Right ventricle myocardium inferior (tissue), 1 donor: ENCODE results near the gene TOP1. TPM values are rescaled to one million over a fixed set of nuclear protein-coding genes. Genes with fewer than 3 reads are reported as not detected.

Experiments
- ATAC-seq: fragments of 200-7000 bp; cut with Tn5 transposase; one replicate; pipeline ENCODE4 v1.9.1; 2020; ENCODE audit warnings: mild to moderate bottlenecking, moderate library complexity
- DNase-seq: peaks from one replicate; pipeline ENCODE4 v3.0.0; 2021; ENCODE audit errors: missing footprints
- intact Hi-C: fragments of 100-400 bp; cut with DNase I; formaldehyde crosslinking; loops from one replicate; pipeline ENCODE4 v1.11.0; 2022
- total RNA-seq: library from RNA; stranded (reverse); fragmentation: NEBNext Ultra II Directional; extraction: Animal tissue kit (Norgen Biotek cat#: 25700); gene quantifications from one replicate; pipeline ENCODE4 v1.2.1, GENCODE V29; 2021
- donor health status: DM: no; HTN: yes; CAD: no; lungs with severe emphysema.

Gene TOP1
- total RNA-seq, 1 donor from 2014 or later, result 23.9 TPM

DNA sequence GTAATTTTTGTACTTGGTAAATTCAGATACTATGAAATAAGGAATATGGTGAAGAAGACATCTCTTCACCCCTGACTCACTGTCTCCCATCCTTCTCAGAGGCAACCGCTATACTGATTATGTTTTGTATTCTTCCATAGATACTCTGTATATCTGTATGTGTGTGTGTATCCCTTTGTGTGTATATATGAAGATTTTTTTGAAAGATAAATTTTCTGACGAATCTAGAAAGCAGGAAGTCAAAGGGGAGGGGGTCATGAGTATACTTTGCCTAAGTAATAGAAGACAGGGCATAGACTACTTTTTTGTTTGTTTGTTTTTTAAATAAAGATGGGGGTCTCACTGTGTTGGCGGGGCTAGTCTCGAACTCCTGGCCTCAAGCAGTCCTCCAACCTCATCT, 48.2 kb downstream of the TOP1 start:
- DNase-seq, result no peak
- ATAC-seq, result no peak
- intact Hi-C loops, result loop anchor here (5.0 kb wide), 1 partner anchor 49 kb away; the partner anchor contains the start of gene TOP1

DNA sequence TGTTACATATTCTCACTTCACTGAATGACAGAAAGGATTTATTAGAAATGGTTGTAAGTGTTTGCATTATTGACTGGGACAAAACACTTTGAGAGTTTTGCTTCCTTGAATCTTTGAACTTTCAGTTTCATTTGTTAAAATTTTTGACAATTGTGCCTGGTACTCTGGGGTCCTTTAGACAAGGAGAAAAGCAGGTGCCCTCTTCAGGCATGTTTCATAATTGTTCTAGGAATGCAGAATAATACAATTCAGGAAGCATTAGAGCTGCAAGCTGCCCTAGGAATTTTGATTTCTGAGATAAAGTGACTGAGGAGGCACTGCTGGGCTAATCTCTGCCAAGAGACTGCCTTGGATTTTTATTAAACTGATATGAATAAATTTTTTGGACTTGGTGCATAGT, 49.7 kb downstream of the TOP1 start:
- intact Hi-C loops, result loop anchor here (2.0 to 5.0 kb wide), 2 partner anchors 51 to 88 kb away; partner anchors contain the start of gene TOP1
- ATAC-seq, result no peak
- DNase-seq, result no peak

DNA sequence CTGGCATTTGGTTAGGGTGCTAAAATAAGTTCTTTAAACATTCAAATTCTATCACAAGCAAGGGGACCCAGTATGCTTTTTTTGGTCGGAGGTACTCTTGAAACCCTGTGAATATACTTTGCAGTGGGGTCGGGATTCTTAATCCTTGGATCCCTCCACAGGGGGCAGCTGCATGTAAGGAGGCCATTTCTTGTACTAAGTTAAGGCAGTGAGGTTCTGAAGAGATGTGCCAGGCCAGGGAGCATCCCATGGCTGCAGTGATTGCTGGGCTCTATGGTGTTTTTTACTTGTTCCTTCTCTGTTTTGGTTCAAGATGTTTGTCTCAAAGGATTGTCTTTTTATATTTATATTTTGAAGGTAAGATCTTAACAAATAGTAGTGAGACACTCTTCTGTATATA, 50.4 kb downstream of the TOP1 start:
- intact Hi-C loops, result loop anchor here (2.0 to 5.0 kb wide), 2 partner anchors 52 to 88 kb away; partner anchors contain the start of gene TOP1
- no peak for DNase-seq
- ATAC-seq, result no peak

DNA sequence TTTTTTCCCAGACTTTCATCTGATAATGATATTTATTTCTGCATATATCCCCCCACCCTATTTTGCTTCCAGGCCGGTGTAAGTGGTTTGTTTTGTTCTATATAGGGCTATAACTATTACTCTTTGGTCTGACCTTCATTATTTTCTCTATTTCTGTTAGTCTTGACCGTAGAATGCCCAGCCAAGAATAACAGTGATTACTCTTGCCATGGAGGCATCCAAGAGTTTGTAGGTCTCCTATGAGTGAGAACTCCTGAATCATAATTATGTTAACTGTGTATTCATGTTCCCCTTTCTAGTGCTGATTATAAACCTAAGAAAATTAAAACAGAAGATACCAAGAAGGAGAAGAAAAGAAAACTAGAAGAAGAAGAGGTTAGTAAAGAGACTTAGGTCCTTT, 52.2 kb downstream of the TOP1 start:
- intact Hi-C loops, result no loop called here
- ATAC-seq (no peak), DNase-seq (no peak)

DNA sequence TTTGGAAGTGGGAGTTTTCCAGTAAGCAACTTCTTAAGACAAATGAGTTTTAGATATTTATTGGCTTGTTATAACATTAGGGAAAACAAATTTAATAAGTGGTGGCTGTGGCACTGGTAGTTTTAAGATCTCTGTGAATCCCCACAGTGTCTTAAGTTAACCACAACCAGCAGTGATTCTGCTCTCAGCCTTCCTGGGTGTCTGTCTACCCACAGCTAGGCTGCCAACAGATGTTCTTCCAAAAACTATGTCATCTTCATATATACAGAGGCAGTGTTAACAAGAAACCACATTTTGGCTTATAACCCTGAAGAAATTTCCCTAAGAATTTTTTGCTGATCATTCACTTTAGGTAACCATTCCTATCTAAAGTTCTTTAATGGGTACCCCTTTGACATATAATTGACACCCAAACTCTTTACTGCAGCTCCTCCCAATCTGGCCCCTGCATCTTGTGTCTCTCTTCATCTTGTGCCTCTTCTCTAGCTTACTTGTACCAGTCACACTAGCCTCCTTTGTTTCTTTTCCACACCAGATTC, 52.7 kb downstream of the TOP1 start:
- DNase-seq (no peak), ATAC-seq (no peak)
- intact Hi-C loops, result no loop called here

DNA sequence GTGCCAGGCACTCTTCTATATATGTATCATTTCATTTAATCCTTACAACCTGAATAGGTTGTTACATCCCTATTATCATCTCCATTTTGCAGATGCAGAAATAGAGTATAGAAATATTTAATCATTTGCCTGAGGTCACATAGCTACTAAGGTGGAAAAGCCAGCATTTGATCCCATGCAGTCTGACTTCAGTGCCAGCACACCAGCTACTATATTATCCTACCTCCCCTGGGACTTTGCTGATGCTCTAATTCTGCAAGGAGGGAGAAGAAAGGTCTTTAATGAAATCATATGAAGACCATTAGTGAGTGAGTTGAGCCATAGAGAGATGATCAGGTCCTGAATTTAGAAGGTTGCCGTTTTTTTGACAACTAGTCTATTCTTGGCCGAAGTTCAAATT, 53.7 kb downstream of the TOP1 start:
- DNase-seq (no peak), ATAC-seq (no peak)
- intact Hi-C loops, result no loop called here

DNA sequence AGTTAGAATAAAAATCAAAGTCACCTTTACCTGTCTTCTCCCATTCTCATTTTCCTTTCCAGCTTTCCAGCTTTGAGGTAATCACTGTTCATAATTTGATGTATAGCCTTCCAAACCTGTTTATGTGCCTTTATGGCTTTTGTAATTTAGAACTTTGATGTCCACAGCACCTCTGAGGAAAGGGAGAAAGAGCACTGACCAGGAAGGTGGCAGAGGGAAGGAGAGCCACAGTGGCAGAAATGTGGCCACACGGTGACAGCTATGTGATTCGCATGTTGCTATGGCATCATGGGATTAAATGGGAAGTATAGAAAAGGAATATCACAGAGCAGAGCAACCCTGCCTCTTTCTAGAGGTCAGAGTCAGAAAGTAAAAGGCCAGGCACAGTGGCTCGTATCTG, 57.0 kb downstream of the TOP1 start:
- intact Hi-C loops, result no loop called here

DNA sequence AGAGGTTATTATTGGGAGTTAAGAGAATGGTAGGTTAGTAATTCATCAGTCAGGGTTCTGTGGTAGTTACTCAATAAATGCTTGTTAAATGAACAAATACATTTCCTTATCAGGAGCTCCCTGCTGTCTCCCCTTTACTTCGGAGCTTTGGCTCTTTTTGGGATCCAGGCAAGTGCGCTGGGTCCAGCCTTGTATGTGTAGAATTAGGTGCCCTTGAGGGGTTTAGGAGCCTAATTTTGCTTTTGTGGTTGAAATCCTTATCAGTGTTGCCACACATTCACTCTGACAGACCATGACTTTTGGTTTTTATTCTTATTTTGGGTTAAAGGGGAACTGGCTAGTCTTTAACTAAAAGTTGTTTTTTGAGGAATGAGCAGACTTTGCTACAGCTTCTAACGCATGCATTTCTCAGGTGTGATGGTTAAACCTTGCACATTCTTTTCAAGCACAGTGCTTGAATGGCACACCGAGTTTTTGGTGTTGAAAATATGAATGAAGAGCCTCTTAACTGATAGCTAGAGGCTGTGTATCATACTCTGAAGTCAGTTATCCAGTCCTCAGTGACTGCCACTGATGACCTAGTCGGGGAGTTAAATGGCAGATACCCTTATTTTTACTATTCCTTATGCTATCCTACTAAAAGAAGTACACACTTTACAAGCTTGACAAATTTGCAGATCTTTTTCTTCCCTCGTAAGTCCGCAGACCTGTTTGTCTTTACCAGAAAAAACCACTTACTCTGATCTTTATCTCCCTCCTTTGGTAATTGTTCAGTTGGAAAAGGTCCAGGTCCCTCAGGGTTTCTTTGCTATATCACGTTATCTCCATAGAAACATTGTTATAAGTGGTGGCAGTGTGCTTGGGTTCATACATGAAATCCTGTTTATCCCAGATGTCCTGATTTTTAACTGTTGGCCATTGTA, 58.0 kb downstream of the TOP1 start:
- DNase-seq (no peak), ATAC-seq (no peak)
- intact Hi-C loops, result no loop called here

More for the DNA sequence above, 57.0 kb downstream of the TOP1 start:
- no peak for ATAC-seq
- DNase-seq, result no peak

DNA sequence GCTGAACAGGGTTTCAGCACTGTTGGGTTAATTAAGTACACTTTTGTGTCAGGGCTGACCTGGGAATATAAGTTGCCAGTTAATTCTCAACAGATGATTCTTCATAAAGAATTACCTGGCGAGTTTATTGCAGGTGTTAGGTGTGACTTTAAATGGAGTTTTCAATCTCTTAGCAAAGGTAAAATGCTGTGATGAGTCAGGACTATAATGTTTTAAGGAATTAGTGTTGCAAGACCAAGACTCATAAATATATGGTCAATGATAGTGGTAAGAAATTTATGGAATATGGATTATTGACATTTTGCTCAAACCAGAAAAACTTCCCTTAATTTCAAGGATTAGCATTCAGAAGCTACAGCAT, 58.7 kb downstream of the TOP1 start:
- ATAC-seq (no peak), DNase-seq (no peak)
- intact Hi-C loops, result no loop called here

DNA sequence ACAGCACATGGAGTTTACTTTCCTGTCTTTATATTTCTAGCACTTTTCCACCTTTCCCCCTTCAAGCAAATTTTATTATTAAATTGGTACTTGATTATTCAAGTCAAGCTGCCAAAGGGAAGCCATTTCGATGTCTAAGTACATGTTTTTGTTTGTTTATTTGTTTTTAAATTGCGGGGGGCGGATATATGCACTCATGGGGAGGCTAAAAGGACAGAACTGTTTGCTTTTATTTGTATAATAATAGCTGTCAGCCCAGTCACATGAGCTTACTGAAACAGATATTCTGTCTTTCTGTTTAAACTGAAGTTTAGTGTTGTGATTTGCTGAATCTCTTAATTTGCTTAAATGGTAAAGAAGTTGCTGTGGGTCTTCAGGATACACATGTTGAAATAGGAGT, 59.2 kb downstream of the TOP1 start:
- DNase-seq (no peak), ATAC-seq (no peak)
- intact Hi-C loops, result no loop called here

DNA sequence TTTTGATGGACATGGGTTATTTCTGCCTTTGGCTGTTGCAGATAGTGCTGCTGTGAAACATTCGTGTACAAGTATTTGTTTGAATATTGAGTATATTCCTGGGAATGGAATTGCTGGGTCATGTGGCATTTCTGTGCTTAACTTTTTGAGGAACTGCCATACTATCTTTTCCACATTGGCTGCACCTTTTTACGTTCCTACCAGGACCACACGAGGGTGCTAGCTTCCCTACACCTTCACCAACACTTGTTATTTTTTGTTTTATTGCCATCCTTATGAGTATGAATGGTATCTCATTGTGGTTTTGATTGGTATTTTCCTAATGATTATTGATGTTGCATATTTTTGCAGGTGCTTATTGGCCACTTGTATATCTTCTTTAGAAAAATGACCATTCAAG, 60.9 kb downstream of the TOP1 start:
- DNase-seq, result no peak
- intact Hi-C loops, result no loop called here
- ATAC-seq, result no peak

DNA sequence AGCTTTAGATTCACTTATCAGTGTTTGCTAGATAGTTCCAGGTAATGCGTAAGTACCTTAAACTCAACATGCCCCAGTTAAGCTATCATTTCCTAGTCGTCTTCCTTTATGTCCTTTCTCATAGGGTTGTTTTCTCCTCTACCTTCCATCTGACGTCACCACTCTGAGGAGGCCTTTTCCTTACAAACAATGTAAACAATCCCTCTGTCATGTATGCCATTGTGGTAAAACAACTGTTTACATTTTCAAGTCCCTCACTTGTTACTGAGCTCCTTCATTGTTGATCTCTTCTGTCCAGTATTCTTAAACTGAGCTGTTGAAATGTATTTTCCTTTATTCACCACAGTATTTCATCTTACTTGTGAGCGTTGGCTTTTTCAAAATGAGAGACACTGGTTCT, 63.3 kb downstream of the TOP1 start:
- ATAC-seq (no peak), DNase-seq (no peak)
- intact Hi-C loops, result no loop called here

DNA sequence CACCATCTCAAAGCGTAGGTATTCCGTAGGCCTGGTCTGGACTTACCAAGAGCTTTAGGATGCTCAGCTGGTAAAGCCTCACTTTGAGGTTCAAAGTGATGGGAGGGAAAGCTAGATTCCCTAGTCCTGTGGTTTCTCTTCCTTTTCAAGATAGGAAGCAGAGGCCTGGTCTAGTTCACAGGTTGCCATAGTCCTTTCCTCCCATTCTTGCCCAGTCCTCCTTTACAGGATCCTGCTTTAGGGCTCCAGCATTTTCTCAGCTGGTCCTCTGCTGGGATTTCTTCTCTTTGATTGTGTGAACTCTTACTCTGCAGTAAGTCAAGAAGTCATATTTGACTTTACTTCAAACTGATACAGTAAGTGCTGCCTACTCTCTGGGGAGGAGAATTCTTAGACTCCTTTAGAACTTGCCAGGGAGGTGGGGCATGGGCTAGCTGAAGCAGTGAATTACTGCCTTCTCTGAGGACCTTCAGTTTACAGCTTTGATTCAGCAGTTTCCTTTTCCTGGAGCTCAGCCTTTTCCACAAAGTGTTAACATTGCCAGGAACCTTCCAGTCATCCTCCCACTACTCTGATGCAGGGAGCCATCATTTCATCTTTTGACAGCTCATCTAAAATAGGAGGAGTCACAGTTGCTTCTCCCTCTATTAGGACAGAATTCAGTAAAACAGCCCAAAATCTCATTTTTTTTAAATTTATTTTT, 65.9 kb downstream of the TOP1 start:
- intact Hi-C loops, result loop anchor here (1.0 kb wide), 2 partner anchors 104 to 126 kb away; no protein-coding TSS in a partner anchor
- DNase-seq (no peak), ATAC-seq (peak; percentile 58)

DNA sequence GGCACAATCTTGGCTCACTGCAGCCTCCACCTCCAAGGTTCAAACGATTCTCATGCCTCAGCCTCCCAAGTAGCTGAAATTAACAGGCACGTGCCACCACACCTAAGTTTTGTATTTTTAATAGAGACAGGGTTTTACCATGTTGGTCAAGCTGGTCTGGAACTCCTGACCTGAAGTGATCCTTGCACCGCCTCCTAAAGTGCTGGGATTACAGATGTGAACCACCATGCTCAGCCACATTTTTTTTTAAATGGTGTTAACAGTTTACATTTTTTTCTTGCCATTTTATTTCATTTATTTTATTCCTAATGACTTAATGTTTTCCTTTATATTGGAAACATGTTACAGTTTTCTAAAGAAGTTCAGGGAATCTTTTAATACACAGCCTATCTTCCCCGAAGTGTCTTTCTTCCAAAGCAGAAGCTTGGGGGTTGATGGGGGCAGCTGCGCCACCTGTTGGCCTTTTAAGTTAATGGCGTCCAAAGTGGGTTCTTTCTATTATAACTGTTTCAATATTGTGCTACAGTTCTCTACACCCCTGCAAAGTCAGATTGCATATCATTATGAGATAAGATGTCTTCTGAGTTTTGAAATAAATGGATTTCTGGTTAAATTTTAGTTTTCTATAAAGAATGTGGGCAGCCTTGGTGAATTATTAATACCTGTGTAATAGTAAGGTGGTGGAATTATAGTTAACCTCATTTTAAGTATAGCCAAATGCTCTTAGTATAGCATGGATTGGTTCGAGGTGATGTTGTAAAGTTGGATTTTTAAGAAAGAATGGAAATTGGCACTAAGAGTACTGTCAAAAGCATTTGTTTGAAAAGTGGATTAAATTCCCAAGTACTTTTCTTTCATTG, 66.7 kb downstream of the TOP1 start:
- peak; percentile 76 for DNase-seq
- peak; percentile 56 for ATAC-seq
- intact Hi-C loops, result loop anchor here (1.0 kb wide), 2 partner anchors 105 to 127 kb away; no protein-coding TSS in a partner anchor

DNA sequence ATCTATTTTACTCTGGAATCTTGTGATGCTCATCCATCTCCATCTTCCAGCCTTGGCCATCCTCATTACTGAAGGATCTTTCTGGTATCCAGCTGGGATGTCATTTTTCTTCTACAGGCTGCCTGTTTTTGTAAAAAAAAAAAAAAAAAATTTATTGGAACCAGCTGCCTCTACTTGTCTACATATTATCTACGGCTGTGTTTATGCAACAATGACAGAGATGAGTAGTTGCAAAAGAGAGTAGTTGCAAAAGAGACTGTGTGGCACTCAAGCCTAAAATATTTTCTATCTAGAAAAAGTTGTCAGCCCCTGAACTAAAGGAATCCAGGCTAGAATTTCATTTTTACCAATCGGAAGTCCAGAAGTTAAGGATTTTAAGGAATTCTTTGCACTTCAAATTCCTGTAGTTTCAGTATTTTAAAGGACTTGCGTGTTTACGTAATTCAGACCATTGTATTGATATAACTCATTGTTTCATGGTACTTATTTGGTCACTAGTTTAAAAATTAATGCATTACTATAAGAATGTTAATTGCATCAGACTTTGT, 70.2 kb downstream of the TOP1 start:
- no peak for DNase-seq
- no peak for ATAC-seq
- intact Hi-C loops, result no loop called here

DNA sequence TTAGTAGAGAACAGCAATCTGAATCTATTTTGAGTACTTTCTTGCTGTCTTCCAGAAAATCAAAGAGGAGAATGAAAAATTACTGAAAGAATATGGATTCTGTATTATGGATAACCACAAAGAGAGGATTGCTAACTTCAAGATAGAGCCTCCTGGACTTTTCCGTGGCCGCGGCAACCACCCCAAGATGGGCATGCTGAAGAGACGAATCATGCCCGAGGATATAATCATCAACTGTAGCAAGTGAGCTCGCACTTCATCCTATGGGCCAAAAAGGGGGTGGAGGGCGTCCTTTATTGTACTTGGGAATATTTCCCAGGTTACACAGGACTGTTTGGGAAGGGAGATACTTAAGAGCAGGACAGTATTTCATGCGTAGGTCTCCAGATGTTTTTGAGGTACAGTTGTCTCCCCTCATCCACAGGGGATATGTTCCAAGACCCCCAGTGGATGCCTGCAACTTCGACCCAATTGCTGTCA, 71.4 kb downstream of the TOP1 start:
- ATAC-seq (no peak), DNase-seq (no peak)
- intact Hi-C loops, result no loop called here

DNA sequence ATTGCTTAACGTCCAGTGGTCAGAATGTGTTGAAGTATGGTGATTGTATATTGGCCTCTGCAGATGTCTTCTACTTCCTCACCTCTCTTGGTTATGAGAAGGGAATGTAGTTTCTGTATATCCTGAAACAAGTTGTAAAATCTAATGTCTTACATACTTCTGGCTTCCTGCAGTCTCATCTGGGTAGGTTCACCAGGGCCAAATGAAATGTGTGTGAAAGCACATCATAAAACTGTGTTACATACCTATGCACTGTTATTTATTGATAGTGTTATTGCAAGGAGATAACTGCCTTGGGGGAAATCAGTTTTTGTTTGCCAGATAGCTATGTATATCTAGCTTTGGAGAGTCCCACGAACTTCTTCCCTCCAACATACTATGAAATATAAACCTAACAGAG, 73.0 kb downstream of the TOP1 start:
- DNase-seq, result no peak
- no peak for ATAC-seq
- intact Hi-C loops, result no loop called here

DNA sequence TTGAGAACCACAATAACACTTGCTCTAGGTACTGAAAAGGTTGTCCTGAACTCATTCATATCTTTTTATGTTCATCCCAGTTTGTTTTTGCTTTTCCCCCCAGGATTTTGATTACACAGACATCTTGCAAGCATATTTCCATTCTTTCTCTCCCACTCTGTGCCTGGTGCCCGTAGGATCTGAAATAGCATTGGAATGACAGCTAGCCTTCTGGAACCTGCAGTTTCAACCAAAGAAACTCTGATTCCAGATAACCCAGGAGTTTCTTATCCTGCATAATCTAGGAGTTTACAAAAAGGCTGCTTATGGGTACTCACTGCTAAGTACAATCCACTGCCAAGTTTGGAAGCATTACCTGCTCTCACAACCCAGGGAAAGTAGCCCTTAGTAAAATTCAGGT, 79.9 kb downstream of the TOP1 start:
- intact Hi-C loops, result no loop called here
- ATAC-seq (no peak), DNase-seq (no peak)
